ENCODE results near the gene ZCCHC2.

Gene ZCCHC2

GRCh38 chr18:62621546-62621945 is 98.7 kb downstream of the ZCCHC2 start:
- no peaks in the 10 kb centered on the region for H3K27me3 ChIP-seq
- H3K9me3 ChIP-seq = no peaks in the 10 kb centered on the region
- H3K4me1 ChIP-seq (ENCODE audit: control insufficient read depth in 1 of 2, insufficient read depth in 1 of 2, low read depth in 1 of 2, low read length in 1 of 2) = no peaks in the 10 kb centered on the region
- TF ChIP-seq CTCF (IDR thresholded peaks at IDR 0.05) = no peak
- no peak overlapping the region for H3K27ac ChIP-seq
- H3K4me3 ChIP-seq (ENCODE audit: low read depth in 1 of 2, low read length in 1 of 2) = no peak overlapping the region
- no peaks in the 10 kb centered on the region for H3K36me3 ChIP-seq

GRCh38 chr18:62625019-62625418 is 102.2 kb downstream of the ZCCHC2 start:
- Histone ChIP-seq H3K27ac (no peak overlapping the region), H3K36me3 (no peaks in the 10 kb centered on the region), H3K4me1 (ENCODE audit: control insufficient read depth in 1 of 2, insufficient read depth in 1 of 2, low read depth in 1 of 2, low read length in 1 of 2) (no peaks in the 10 kb centered on the region), H3K27me3 (no peaks in the 10 kb centered on the region), H3K9me3 (no peaks in the 10 kb centered on the region), H3K4me3 (ENCODE audit: low read depth in 1 of 2, low read length in 1 of 2) (no peak overlapping the region)
- no peak for TF ChIP-seq CTCF (IDR thresholded peaks at IDR 0.05)

Measured in neutrophil (primary cell).